Panc1 (cell line): ENCODE measurements around the gene RASSF5. TPM values are rescaled to one million over a fixed set of nuclear protein-coding genes. Genes with fewer than 3 reads are reported as not detected.

Experiments
- ATAC-seq: fragments of 200-7000 bp; cut with Tn5 transposase; 2 replicates; pipeline ENCODE4 v1.9.1; 2020; ENCODE audit warnings: mild to moderate bottlenecking, moderate library complexity
- BruUV-seq: library from RNA; stranded (reverse); fragments of 400-500 nt; replicated peaks from 2 replicates; lab custom pipeline; 2021; lab: Mats Ljungman, UMichigan
- CTCF ChIA-PET: fragments of 300-600 bp; sonication (Branson Sonifier 250); formaldehyde crosslinking; loops from one replicate; lab custom pipeline; 2022; ENCODE audit warnings: antibody characterized with exemption; lab: Charles Lee
- POLR2A ChIA-PET: fragments of 300-600 bp; sonication (Branson Sonifier 250); formaldehyde crosslinking; loops from one replicate; lab custom pipeline; 2022; ENCODE audit warnings: antibody characterized with exemption; lab: Charles Lee
- DNase-seq: peaks from one replicate; pipeline ENCODE4 v3.0.0-alpha.2; 2010; ENCODE audit warnings: low read depth, low spot score
- H3K27ac ChIP-seq: 2 replicates; pipeline ENCODE4 v1.5.1; 2011; ENCODE audit warnings: mild to moderate bottlenecking, low read length, inconsistent platforms
- H3K27me3 ChIP-seq: fragments of 200-500 bp; sonication (Bioruptor generic); 2 replicates; pipeline ENCODE4 v1.6.0; 2014; ENCODE audit warnings: low read length, inconsistent platforms; ENCODE audit not compliant: control insufficient read depth, insufficient read depth
- H3K36me3 ChIP-seq: fragments of 200-500 bp; sonication (Bioruptor generic); 2 replicates; pipeline ENCODE4 v1.5.1; 2014; ENCODE audit warnings: inconsistent platforms, mild to moderate bottlenecking, low read length, moderate library complexity; ENCODE audit not compliant: control insufficient read depth, insufficient read depth
- H3K4me1 ChIP-seq: 2 replicates; pipeline ENCODE4 v1.5.1; 2011; ENCODE audit warnings: inconsistent platforms, mild to moderate bottlenecking, low read length, moderate library complexity; ENCODE audit not compliant: control insufficient read depth, insufficient read depth
- H3K4me3 ChIP-seq, 2 experiments: 2 replicates each; pipeline ENCODE4 v1.5.1; 2011 to 2012; ENCODE audit warnings: low read depth in 2 of 2, low read length in 2 of 2, mild to moderate bottlenecking in 2 of 2, inconsistent platforms in 1 of 2, moderate library complexity in 1 of 2
- H3K9me3 ChIP-seq: fragments of 200-500 bp; sonication (Bioruptor generic); 2 replicates; pipeline ENCODE4 v1.5.1; 2014; ENCODE audit warnings: low read depth, mild to moderate bottlenecking, inconsistent platforms, low read length, moderate library complexity; ENCODE audit not compliant: control insufficient read depth, insufficient read depth
- CTCF ChIP-seq: fragments of 450-650 bp; IDR thresholded peaks from 2 replicates; pipeline ENCODE4 v1.5.1; 2017; ENCODE audit warnings: mild to moderate bottlenecking
- POLR2AphosphoS5 ChIP-seq: IDR thresholded peaks from 2 replicates; pipeline ENCODE4 v1.6.1; 2012; ENCODE audit warnings: mild to moderate bottlenecking, low read depth, low read length, moderate library complexity
- REST ChIP-seq, 2 experiments: IDR thresholded peaks; 2 replicates each; pipeline ENCODE4 v1.6.1; 2011 to 2012; ENCODE audit warnings: low read depth in 2 of 2, control low read depth in 1 of 2, low read length in 1 of 2, mild to moderate bottlenecking in 1 of 2, moderate library complexity in 1 of 2; ENCODE audit not compliant: insufficient read depth in 1 of 2
- SIN3A ChIP-seq: IDR thresholded peaks from 2 replicates; pipeline ENCODE4 v1.6.1; 2012; ENCODE audit warnings: low read depth, mild to moderate bottlenecking, low read length, moderate library complexity, borderline replicate concordance; ENCODE audit not compliant: insufficient read depth
- TCF7L2 ChIP-seq: IDR thresholded peaks from 2 replicates; pipeline ENCODE4 v1.6.1; 2011; ENCODE audit warnings: mild to moderate bottlenecking, low read depth, low read length, inconsistent platforms
- in situ Hi-C: cut with HindIII; loops from 2 replicates; pipeline ENCODE4 v1.10.0; 2016; ENCODE audit warnings: low sequenced_read_pairs, low pct_unique_long_range_greater_than_20kb
- intact Hi-C: fragments of 100-400 bp; cut with micrococcal nuclease; formaldehyde crosslinking; loops from one replicate; pipeline ENCODE4 v1.10.0; 2022; ENCODE audit not compliant: unreplicated experiment
- total RNA-seq: library from RNA; stranded (reverse); gene quantifications from one replicate; pipeline ENCODE4 v1.2.1, GENCODE V29; 2021; ENCODE audit not compliant: unreplicated experiment

RASSF5 gene
- total RNA-seq, 1 experiment from 2014 or later: 1.6 TPM

GRCh38 chr1:206593351-206593925, 86.1 kb downstream of the RASSF5 start:
- no peaks in the 10 kb centered on the region for H3K27me3 ChIP-seq
- H3K4me1 ChIP-seq: no peaks in the 10 kb centered on the region
- H3K9me3 ChIP-seq: no peaks in the 10 kb centered on the region
- BruUV-seq: no TSS peak
- in situ Hi-C loops: no loop called here
- peaks cover 2% of the 10 kb centered on the region; the same call in 1 of the 2 replicates for H3K36me3 ChIP-seq
- no peak for ATAC-seq
- no peak for DNase-seq
- CTCF ChIA-PET: no interaction called here
- TF ChIP-seq TCF7L2: no peak
- no peak overlapping the region for H3K27ac ChIP-seq
- H3K4me3 ChIP-seq: no peak overlapping the region
- POLR2A ChIA-PET: no interaction called here
- intact Hi-C loops: no loop called here

DNA sequence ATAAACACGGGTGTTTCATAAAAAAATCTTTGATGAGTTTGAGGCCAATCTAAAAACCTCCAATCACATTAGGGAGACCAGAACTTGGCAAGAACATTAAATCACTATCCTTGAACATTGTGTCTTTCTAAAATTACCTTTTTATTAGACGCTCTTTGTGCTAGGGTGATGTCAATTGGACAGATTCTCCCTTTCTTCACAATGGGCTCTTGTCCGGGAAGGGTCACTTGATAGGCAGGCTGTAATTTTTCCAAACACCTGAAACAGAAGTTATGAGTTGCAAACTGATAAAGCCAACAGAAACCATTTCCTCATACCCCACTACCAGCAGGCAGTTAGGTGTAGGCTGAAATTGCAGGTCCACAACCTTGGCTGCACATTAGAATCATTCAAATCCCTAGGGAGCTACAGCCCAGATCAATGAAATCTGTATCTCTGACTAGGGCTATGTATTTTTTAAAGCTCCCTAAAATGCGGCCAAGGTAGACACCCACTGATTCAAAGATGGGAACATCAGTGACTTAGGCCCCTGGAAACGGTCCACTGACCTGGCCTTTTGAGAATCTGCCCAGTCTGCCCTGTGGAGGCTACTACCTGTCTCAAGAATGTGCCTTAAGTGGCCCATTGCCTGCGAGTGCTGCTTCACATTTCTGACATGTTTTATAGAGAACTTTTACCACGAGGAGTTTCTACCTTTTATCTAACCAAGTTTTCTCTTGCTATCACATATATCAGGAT, 88.4 kb downstream of the RASSF5 start:
- ATAC-seq (no peak), DNase-seq (no peak)
- H3K9me3 ChIP-seq: no peaks in the 10 kb centered on the region
- ChIA-PET POLR2A (no interaction called here), CTCF (no interaction called here)
- H3K4me3 ChIP-seq: no peak overlapping the region
- no peaks in the 10 kb centered on the region for H3K4me1 ChIP-seq
- H3K27ac ChIP-seq: no peak overlapping the region
- no TSS peak for BruUV-seq
- peaks cover 2% of the 10 kb centered on the region; the same call in 1 of the 2 replicates for H3K36me3 ChIP-seq
- intact Hi-C loops (no loop called here), in situ Hi-C loops (no loop called here)
- TF ChIP-seq CTCF (no peak), SIN3A (no peak), REST (IDR thresholded peaks at IDR 0.05; ENCODE audit: insufficient read depth in 1 of 2, low read depth in 2 of 2, low read length in 1 of 2) (no peak), POLR2AphosphoS5 (no peak), TCF7L2 (no peak)
- no peaks in the 10 kb centered on the region for H3K27me3 ChIP-seq

DNA sequence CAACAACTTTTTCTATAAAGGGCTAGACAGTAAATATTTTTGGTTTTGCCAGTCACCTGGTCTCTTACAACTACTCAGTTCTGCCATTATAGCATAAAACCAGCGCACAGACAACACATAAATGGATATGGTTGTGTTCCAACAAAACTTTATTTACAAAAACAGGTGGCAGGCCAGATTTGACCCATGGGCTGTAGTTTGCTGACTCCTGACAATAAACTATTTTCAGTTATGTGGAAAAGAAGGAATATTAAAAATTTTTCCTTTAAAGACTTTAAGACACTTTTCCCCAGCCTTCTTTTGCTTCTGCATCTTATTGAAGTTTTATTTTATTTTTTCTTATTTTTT, 89.0 kb downstream of the RASSF5 start:
- no peak overlapping the region for H3K27ac ChIP-seq
- no peak overlapping the region for H3K4me3 ChIP-seq
- in situ Hi-C loops (no loop called here), intact Hi-C loops (no loop called here)
- TF ChIP-seq CTCF: no peak
- TF ChIP-seq POLR2AphosphoS5: no peak
- TF ChIP-seq SIN3A: no peak
- TF ChIP-seq TCF7L2: no peak
- no peak for TF ChIP-seq REST (IDR thresholded peaks at IDR 0.05; ENCODE audit: insufficient read depth in 1 of 2, low read depth in 2 of 2, low read length in 1 of 2)
- POLR2A ChIA-PET: no interaction called here
- no peaks in the 10 kb centered on the region for H3K27me3 ChIP-seq
- H3K36me3 ChIP-seq: peaks cover 2% of the 10 kb centered on the region; the same call in 1 of the 2 replicates
- no peaks in the 10 kb centered on the region for H3K9me3 ChIP-seq
- CTCF ChIA-PET: no interaction called here
- no peaks in the 10 kb centered on the region for H3K4me1 ChIP-seq
- DNase-seq: no peak
- no TSS peak for BruUV-seq
- no peak for ATAC-seq
